Measurements from ENCODE around the gene TMCC3.
"Not testable (repeated sequence)": the region's sequence is repeated elsewhere in the genome, so short reads cannot be mapped to it uniquely, and the experiment has no call there.

TMCC3 gene

GRCh38 chr12:94650143-94651056 lies at the start of gene TMCC3:
Gene TMCC3 (minus strand): TSS chr12:94650557. CDS start chr12:94650430, 127 bp downstream.
- DNase-seq, result peak in 1 of 2 donors; percentile 41

DNA sequence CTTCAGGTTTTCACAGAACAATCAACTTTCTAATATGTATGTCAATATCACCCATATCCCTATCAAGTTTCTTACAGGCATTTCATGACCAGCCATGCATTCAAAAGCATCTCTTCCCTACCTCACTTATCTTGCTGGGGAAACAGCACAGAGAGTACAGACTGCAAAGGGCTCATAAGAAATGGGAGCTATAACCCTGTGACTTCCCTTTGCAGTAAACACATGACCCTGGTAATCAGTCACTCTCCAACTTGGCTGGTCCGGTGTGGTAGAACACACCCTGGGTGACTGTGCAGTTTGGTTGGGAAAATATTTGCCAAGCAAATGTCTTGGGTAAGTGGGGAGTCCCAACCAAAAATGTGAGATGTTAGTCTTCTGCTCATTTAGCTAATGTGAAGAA lies 49.4 kb upstream of the TMCC3 start:
- DNase-seq, result peak; percentile 70 to 94

DNA sequence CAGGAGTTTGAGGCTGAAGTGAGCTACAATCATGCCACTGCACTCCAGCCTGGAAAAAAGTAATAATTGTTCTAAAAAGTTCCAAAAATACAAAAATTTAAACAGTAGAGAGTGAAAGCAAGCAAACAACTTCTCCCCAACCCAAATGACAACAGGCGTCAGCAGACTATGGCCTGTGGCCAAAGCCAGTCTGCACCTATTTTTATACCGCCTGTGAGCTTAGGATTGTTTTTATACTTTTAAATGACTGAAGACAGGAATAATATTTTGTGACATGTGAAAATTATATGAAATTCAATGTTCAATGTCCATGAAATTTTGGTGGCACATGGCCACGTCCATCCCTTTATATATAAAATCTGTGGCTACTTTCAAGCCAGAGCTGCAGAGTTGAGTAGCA lies 48.2 kb upstream of the TMCC3 start:
- DNase-seq, result no peak

DNA sequence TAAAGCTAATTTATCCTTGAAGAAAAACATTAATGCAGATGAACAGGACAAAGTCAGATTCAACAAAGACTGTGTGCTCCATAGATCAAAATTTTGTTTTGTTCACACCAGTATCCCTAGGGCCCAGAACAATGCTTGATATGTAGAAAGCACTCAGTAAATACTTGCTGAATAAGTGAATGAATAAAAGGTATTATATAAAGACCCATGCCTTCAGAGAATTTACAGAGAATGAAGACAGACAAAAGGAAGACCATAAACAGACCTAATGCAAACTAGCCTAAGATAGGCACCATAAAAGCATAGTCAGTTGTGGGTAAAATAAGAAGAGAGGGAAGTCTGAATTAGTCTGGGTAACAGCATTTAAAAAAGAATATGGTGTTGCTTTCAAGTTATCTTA lies 47.3 kb upstream of the TMCC3 start:
- no peak for DNase-seq

DNA sequence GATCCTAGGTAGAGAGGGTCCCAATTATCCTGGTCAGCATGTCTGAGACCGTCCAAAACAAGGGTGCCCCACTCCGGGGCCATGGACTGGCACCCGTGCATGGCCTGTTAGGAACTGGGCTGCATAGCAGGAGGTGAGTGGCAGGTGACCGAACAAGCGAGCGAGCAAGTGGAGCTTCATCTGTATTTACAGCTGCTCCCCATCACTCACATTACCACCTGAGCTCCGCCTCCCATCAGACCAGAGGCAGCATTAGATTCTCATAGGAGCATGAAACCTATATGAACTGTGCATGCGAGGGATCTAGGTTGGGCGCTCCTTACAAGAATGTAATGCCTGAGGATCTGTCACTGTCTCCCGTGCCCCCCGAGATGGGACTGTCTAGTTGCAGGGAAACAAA lies 44.4 kb upstream of the TMCC3 start:
- DNase-seq, result no peak

DNA sequence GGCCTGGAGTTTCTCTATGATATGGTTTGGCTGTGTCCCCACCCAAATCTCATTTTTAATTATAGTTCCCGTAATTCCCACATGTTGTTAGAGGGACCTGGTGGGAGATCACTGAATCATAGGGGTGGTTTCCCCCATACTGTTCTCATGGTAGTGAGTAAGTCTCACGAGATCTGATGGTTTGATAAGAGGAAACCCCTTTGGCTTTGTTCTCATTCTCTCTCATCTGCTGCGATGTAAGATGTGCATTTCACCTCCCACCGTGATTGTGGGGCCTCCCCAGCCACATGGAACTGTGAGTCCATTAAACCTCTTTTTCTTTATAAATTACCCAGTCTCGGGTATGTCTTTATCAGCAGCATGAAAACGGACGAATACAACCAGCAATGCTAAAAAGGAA lies 42.5 kb upstream of the TMCC3 start:
- not testable (repeated sequence) for DNase-seq

DNA sequence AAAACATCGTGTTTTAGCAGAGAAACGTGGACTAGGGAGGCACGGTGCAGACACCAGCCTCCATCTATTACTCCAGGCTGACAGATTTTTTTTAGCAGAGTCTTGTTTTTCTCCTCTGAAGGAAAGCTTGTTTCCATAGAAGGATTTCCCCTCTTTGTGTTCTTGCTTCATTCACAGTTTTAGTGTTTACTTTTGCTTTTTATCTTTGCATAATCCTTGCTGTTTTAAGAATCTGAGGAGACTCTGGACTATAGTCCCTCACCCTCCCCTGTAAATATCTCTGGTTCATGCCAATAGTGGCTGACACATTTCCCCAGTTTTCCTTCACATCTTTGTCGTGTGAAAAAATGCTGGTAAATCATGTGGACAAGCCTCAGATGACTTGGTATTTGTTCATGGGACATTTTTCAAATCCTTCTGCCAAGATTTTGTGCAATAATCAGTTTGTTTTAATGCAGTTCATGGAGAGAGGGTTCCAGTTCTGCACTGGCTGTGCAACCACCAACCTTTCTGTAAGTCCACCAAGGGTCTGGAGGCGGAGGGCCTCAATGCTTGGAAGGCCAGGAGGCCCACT lies 39.9 kb upstream of the TMCC3 start:
- peak in 1 of 2 donors; percentile 56 for DNase-seq

DNA sequence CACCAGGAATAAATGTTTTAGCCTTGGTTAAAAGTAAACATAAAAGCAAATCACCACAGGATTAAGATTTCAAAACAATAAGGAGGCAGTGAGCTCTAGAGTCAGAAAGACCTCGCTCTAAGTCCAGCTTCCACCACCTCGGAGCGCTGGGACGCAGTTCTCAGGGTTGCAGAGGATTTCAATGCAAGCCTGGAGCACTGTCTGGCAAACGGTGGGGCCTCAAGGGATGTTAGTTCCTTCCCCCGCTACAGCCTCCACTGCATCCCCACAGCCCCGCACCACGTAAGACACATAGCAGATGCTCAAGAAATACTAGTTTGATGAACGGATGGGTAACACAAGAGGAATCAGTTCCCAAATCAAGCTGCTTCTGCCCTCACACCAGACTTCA lies 39.3 kb upstream of the TMCC3 start:
- DNase-seq, result no peak

GRCh38 chr12:94689002-94689645 lies 38.8 kb upstream of the TMCC3 start:
- DNase-seq, result peak; percentile 79 to 91

- DNase-seq, result no peak
These were observed 37.5 kb upstream of the TMCC3 start for GRCh38 chr12:94687891-94688290.

DNA sequence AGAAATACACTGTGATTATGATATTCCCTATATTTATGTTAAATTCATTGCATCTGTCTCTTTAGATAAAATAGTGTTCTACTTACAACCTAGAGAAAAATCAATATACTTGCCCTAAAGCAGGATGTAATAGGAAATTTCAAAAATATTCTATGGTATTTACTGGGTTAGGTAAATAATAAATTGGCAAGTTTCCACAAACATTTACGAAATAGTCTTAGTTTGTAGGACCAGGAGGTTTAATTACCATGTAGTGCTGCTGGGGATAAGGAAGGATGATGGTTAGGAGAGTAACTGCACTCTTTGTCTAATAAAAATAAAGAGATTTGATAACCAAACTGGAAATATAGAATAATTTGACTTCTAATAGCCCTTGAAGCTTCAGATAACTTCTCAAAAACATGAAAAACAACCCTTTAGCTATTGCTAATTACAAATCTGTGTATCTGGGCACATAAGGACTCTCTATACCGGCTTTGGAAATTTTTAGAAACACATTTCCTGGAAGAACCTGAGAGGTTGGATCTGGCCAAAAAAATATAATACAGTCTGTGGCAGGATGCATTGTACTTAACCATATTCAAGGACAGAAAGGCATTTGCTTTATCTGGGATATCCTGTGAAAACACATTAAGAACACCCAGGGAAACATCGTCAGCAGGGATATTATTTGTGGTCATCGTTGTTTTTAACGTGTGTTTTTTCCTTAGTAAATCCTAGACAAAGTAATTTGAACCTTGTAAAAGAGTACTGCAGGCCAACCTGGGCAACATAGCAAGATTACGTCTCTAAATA lies 36.7 kb upstream of the TMCC3 start:
- DNase-seq, result no peak

DNA sequence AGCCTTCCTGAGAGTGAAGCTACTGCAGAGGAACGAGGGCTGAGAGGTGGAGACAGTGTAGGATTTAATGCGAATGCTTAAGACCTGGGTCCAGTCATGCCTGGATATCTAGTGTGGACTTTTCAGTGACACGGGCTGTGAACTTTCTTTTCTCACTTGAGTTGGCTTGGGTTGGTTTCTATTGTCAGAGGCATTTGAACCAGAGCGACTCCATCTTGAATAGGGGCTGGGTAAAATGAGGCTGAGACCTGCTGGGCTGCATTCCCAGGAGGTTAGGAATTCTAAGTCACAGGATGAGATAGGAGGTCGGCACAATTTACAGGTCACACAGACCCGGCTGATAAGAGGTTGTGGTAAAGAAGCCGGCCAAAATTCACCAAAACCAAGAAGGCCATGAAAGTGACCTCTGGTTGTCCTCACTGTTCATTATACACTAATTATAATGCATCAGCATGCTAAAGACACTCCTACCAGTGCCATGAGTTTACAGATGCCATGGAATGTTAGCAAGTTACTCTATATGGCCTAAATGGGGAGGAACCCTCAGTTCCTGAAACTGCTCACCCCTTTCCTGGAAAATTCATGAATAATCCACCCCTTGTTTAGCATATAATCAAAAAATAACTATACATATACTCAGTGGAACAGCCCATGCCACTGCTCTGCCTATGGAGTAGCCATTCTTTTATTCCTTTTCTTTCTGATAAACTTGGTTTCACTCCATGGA lies 34.2 kb upstream of the TMCC3 start:
- no peak for DNase-seq

GRCh38 chr12:94679554-94680195 lies 29.3 kb upstream of the TMCC3 start:
- no peak for DNase-seq

- DNase-seq, result no peak
These were observed 28.5 kb upstream of the TMCC3 start for GRCh38 chr12:94678849-94679248.

- DNase-seq, result no peak
These were observed 28.0 kb upstream of the TMCC3 start for GRCh38 chr12:94678379-94678778.

DNA sequence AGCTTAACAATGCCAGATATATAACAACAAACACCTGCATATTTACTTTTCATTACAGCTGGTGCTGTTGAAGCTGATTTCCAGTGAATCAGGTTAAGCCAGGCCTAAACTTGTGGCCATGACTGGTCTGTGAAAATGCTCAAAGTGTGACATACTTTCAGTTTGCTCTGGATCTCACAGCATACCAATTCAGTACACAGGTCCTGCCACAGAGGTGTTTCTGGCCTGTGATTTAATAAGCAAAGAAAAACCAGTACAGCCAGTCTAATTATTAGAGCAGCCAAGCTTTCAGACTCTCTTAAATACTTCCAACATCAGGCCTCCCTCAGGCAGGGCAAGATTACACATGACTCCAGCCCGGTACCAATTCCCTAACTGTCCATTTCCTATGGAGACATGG lies 27.4 kb upstream of the TMCC3 start:
- DNase-seq, result no peak

DNA sequence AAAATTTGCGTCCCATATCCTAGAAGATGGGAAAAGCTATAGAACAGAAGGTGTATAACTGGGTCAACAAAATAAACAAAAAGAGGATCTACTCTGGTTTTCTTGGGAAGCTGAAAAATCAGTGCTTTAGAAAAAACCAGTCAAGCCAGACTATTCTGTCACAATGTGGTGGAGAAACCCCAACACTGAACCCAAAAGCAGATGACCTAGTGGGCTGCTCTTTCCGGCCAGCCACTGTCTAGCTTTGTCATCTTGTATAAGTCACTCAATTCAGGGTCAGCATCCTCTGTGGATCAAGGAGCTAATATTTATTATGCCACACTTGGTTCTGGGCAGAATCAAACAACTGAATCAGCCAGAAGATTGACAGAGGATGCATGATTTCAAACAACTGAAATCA lies 26.6 kb upstream of the TMCC3 start:
- peak; percentile 74 to 93 for DNase-seq

DNA sequence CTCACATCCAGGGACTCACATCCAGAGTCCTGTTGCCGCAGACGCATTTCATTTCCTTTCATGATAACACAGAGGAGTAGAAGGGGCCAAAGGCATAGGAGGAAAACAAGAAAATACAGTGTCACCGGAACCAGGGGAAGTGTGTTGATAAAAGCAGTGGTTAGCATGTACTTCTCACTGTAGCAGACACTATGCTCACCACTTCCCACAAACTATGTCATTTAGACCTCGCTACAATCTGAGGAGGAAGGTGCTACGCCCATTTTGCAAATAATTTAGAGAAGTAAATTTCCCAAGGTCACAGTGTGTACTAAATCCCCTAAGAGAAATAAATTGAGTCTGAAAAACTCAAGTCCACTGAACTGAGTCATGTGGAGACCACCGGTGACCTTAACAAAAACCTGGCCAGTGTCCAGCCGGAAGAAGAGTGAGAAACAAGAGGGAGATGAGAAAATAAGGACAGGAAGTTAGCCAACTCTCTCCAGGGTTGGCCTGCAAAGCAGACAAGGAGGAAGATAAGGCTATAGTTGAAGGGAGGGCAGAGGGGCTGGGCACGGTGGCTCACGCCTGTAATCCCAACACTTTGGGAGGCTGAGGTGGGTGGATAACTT lies 25.8 kb upstream of the TMCC3 start:
- peak; percentile 82 to 94 for DNase-seq

DNA sequence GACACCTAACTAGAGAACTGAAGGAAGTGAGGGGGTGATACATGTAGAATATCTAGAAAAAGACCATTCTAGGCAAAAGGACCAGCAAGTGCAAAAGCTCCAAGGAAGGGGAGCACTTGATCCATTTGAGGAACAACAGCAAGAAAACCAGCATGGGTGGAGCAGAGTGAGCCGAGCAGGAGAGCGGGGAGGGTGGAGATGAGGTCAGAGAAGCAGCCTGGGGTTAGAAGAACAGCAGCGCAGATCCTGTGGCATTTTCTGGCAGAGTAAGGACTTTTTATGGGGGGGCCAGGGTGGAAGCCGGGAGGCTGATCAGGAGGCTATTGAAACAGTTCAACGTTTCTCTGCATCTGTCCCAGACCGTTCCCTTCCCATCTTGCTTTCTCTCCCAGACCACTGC lies 24.5 kb upstream of the TMCC3 start:
- peak; percentile 67 to 74 for DNase-seq

DNA sequence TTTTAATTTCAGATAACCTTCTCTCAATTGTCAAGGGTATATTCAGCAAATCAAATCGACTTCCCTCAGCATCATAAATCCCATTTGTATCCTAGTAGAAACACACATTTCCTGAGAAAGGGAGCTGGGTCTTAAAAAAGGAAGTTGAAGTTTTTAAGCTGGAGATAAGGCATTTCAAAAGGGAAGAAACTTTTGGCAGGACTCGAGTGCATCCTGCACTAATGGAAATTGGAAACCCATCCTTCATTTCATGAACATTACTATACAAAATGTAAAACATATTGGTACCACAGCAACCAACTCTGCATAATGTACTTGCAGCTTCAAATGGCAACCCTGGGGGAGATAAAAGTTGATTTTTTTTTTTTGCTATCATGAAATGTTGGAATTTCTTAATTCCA lies 23.7 kb upstream of the TMCC3 start:
- no peak for DNase-seq

DNA sequence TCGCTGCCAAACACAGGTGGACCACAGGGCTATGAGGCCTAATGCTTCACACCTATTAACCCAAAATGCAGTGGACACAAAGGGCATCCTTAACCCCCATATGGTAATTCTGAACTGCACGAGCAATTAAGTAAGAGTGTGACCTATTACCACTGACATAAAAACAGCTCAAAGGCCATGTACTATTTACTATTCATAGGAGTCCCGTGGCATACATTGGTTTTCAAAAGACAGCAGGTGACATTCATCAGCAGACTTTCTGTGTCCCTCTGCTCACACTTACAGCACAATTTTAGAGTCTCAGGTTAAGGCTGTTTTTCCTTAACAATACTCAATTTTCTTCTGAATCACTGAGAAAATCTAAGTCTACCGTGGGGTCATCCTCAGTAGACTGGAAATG lies 23.1 kb upstream of the TMCC3 start:
- DNase-seq, result no peak
